Activated effector memory CD4-positive, alpha-beta T cell treated with anti-CD3 and anti-CD28 coated beads, Interleukin-2, amount 50 U/mL, for 16 hours (primary cell): ENCODE measurements around the gene SPECC1L.
"Not testable (repeated sequence)": the region's sequence is repeated elsewhere in the genome, so short reads cannot be mapped to it uniquely, and the experiment has no call there.

Source experiments
- DNase-seq: peaks from one replicate; pipeline ENCODE4 v3.0.0-alpha.2; 2020

Gene SPECC1L, protein sequence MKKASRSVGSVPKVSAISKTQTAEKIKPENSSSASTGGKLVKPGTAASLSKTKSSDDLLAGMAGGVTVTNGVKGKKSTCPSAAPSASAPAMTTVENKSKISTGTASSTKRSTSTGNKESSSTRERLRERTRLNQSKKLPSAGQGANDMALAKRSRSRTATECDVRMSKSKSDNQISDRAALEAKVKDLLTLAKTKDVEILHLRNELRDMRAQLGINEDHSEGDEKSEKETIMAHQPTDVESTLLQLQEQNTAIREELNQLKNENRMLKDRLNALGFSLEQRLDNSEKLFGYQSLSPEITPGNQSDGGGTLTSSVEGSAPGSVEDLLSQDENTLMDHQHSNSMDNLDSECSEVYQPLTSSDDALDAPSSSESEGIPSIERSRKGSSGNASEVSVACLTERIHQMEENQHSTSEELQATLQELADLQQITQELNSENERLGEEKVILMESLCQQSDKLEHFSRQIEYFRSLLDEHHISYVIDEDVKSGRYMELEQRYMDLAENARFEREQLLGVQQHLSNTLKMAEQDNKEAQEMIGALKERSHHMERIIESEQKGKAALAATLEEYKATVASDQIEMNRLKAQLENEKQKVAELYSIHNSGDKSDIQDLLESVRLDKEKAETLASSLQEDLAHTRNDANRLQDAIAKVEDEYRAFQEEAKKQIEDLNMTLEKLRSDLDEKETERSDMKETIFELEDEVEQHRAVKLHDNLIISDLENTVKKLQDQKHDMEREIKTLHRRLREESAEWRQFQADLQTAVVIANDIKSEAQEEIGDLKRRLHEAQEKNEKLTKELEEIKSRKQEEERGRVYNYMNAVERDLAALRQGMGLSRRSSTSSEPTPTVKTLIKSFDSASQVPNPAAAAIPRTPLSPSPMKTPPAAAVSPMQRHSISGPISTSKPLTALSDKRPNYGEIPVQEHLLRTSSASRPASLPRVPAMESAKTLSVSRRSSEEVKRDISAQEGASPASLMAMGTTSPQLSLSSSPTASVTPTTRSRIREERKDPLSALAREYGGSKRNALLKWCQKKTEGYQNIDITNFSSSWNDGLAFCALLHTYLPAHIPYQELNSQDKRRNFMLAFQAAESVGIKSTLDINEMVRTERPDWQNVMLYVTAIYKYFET

DNA sequence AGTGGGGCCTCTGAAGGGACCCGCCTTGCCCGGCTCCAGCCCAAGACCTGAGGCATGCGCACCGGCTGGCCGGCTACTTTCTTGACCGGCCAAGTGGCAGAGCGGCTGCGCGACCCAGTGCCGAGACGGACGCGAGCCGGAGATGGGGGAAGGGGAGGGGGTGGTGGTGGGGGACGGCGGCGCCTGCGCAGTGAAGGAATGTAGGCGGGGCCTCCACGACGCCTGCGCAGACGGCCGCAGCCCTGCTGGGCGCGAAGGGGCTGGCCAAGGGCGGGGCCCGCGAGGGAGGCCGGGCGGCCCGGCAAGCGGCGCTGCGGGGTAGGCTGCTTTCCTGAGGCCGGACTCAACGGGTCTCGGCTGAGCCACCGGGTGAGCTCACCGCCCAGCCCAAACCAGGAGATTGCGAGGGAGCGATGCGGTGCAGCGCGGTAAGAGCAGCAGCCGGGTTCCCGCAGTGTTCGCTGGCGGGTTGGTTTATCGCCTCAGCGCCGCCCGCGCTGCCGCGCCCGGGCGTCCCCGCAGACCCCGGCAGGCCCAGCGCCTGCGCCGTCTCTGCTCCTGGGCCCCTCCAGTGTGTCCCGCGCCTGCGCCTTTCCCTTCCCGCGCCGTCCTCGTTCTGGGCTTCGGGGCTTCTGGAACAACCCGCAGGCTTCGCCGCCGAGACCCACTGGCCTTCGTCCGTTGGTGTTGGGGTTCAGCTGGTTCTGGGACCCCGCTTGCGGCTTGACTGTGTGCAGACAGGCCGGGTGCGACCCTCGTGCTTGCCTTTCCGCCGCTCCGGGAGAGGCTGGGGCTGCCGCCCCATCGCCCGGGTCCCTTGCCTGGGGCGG, at the start of gene SPECC1L:
SPECC1L (plus strand) TSS at position 276 of the 830 bp plus-strand sequence. CDS start 31,401 bp downstream, outside the sequence.
- DNase-seq: peak; percentile 97

DNA sequence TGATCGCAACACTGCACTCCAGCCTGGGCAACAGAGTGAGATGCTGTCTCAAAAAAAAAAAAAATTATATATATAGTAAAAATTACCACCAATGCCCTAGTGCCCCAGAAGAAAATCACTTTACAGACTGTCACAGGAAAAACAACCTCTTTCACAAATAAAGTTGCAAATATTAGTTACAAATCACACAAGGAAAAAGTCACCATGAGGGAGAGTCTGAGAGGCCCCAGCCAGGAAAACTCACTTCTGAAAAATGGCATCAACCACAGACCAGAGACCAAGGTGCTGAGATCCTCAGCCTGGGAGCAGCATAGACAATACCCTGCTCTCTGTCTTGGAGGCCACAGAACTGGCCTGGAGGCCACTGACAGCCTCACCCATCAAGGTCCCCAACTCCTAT, 46.2 kb upstream of the SPECC1L start:
- DNase-seq: no peak

DNA sequence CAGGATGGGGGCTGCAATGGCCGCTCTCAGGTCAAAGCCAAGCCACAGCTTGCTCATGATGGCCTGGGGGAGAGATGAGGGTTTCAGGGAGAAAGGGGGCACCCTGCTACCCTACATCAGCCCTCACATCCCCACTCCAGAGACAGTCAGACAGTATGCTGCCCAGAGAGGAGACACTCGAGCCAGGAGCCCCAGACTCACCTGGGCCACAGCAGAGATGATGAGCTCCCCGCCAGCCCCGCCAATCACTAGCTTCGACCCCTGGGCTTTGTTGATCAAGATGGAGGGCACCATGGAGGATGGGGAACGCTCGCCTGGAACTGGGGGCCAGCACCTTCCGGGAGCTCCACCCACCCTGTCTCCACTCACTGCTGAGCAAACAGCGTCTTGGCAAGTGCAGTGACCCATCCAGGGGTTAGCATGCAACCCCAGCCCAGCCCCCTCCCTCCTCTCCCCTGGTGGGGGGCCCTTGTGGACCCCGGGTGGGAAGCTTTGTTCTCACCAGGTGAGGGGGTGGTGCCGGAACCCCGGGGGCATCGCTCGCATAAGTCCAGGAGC, 45.5 kb upstream of the SPECC1L start:
- DNase-seq: no peak

DNA sequence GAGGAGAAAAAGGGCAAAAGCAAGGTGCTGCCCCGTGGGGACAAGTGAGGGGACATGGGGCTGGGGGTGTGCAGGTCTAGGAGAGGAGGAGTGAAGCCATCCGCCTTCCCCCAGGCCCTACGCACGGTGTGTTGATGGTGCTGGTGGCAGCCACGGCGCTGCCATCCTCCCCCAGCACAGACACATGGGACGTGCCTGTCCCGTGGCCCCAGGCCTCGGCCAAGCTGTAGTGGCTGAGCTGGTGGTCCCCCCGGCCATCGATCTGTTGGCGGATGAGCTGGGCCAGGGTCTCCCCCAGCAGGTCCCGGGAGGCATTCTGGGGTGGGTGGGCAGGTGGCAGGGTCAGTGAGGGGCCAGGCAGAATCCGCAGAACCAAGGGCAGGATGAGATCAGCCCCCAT, 44.7 kb upstream of the SPECC1L start:
- no peak for DNase-seq

- peak; percentile 89 for DNase-seq
Measured at GRCh38 chr22:24230911-24231656, 39.5 kb upstream of the SPECC1L start.

GRCh38 chr22:24231706-24232105, 38.9 kb upstream of the SPECC1L start:
- no peak for DNase-seq

GRCh38 chr22:24232124-24232523, 38.5 kb upstream of the SPECC1L start:
- no peak for DNase-seq

- DNase-seq: no peak
Measured at GRCh38 chr22:24232725-24233124, 37.9 kb upstream of the SPECC1L start.

DNA sequence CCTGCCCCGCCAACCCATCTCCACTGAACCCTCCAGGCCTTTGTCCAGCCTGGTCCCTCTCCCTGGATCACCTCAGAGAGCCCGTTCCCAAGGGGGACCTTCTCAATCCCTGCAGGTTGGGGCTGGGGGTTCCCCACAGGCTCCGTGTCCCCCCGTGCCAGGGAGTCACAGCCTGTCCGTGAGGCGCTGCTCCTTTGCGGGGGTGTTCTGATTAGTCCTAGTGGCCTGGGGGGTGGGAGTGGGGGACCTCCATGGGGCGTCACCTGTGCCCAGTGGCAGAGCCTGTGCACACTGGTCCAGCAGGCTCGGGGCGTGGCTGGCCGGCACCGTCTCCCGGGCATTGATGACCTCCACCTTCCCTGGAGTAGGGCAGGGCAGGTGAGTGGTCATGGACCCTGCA, 37.4 kb upstream of the SPECC1L start:
- DNase-seq: no peak

GRCh38 chr22:24233816-24234215, 36.8 kb upstream of the SPECC1L start:
- no peak for DNase-seq

GRCh38 chr22:24235315-24235714, 35.3 kb upstream of the SPECC1L start:
- no peak for DNase-seq

DNA sequence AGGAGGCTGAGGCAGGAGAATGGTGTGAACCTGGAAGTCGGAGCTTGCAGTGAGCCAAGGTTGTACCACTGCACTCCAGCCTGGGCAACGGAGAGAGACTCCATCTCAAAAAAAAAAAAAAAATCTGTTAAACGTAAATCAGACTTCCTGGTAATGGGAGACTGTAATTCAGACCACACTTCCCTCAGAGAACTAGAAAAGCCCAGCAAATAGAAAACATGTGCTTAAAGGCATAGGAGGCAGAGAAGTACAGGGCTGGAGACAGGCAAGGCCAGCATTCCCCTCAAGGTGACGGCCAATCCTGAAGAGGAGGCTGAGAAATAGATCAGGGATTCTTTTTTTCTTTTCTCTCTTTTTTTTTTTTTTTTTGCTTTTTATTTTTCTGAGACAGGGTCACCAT, 34.0 kb upstream of the SPECC1L start:
- DNase-seq: no peak

GRCh38 chr22:24238101-24238694, 32.4 kb upstream of the SPECC1L start:
- DNase-seq: not testable (repeated sequence)

DNA sequence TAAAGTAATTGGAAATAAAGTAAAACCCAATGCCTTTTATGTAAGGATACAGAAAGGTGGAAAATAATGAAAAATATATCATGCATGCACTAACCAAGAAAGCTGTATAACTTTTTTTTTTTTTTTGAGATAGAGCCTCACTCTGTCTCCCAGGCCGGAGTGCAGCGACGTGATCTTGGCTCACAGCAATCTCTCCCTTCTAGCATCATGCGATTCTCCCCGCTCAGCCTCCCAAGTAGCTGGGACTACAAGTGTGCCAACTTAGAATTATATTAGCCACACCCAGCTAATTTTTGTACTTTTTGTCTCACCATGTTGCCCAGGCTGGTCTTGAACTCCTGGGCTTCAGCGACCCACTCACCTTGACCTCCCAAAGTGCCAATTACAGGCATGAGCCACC, 30.2 kb upstream of the SPECC1L start:
- no peak for DNase-seq

DNA sequence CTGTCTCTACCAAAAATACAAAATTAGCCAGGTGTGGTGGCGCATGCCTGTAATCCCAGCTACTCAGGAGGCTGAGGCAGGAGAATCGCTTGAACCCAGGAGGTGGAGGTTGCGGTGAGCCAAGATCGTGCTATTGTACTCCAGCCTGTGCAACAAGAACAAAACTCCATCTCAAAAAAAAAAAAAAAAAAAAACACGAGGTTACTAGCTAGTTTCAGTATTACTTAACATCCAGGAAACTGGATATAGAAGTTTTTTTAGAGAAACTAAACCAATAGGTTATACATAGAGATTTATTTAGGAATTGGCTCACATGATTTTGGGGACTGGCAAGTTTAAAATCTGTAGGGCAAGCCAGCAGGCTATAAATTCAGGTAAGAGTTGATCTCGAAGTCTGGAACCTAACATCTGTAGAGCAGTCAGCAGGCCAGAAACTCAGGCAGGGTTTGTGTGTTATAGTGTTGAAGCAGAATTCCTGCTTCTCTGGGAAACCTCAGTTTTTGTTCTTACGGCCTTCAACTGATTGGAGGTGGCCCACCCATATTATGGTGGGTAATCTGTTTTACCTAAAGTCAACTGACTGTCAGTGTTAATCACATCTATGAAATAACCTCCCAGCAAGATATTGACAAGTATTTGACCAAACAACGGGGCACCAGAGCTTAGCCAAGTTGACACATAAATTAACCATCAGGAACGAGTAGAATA, 29.5 kb upstream of the SPECC1L start:
- DNase-seq: not testable (repeated sequence)

- not testable (repeated sequence) for DNase-seq
Measured at GRCh38 chr22:24243417-24243816, 27.2 kb upstream of the SPECC1L start.

GRCh38 chr22:24244144-24244787, 26.4 kb upstream of the SPECC1L start:
- DNase-seq: no peak

DNA sequence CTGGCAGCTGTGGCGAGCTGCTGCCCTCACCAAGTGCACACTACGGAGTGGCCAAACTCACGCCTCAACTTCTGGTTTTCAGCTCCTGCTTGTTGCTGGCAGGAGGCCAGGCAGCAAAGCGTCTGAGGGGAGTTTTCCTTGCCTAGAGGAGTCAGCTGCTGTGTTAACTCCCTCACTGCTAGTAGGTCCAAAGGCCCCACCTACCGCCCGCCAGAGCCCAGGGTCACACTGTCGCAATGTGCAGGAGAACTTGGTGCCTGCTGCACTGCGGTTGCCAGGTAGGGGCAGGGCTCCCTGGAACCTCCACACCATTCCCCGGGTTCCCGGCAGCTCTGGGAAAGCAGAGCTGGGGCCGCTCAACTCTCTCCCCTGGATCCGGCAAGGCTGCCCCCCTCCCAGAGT, 25.6 kb upstream of the SPECC1L start, which contains the start of gene GGT5:
GGT5 (minus strand) TSS at position 53 of the 402 bp plus-strand sequence. CDS start 357 bp downstream, outside the sequence.
- not testable (repeated sequence) for DNase-seq
